ENCODE measurements around the gene MT1G.

GRCh38 chr16:56628486-56629350 is 39.1 kb downstream of the MT1G start:
- TF ChIP-seq CTCF (IDR thresholded peaks at IDR 0.05) (no peak), POLR2A (IDR thresholded peaks at IDR 0.05) (no peak)
